H9 (cell line): ENCODE data around the gene CCDC82. TPM values are rescaled to one million over a fixed set of nuclear protein-coding genes. Genes with fewer than 3 reads are reported as not detected.

Source experiments
- DNase-seq: peaks from one replicate; pipeline ENCODE4 v3.0.0-alpha.2; 2017
- H2AFZ ChIP-seq: one replicate; pipeline ENCODE4 v1.6.1; 2013; ENCODE audit warnings: mild to moderate bottlenecking, low read length, control low read depth, moderate library complexity
- H2AK5ac ChIP-seq: 2 replicates; pipeline ENCODE4 v1.6.1; 2013; ENCODE audit warnings: low read length, control low read depth, mixed read lengths; ENCODE audit not compliant: insufficient read length
- H2BK120ac ChIP-seq: one replicate; pipeline ENCODE4 v1.6.1; 2013; ENCODE audit warnings: low read depth, mild to moderate bottlenecking, low read length, control low read depth, inconsistent platforms; ENCODE audit not compliant: poor library complexity, severe bottlenecking
- H2BK12ac ChIP-seq: 2 replicates; pipeline ENCODE4 v1.6.1; 2013; ENCODE audit warnings: low read length, control low read depth, mixed read lengths, low read depth; ENCODE audit not compliant: insufficient read length
- H2BK15ac ChIP-seq: 2 replicates; pipeline ENCODE4 v1.6.1; 2013; ENCODE audit warnings: low read depth, low read length, control low read depth
- H2BK20ac ChIP-seq: one replicate; pipeline ENCODE4 v1.6.1; 2013; ENCODE audit warnings: low read depth, mild to moderate bottlenecking, low read length, control low read depth, inconsistent platforms; ENCODE audit not compliant: poor library complexity, severe bottlenecking
- H2BK5ac ChIP-seq: 2 replicates; pipeline ENCODE4 v1.6.1; 2013; ENCODE audit warnings: low read length, control low read depth, mixed read lengths; ENCODE audit not compliant: insufficient read length
- H3K14ac ChIP-seq: 2 replicates; pipeline ENCODE4 v1.6.1; 2013; ENCODE audit warnings: low read length, control low read depth; ENCODE audit not compliant: insufficient read depth
- H3K18ac ChIP-seq: 2 replicates; pipeline ENCODE4 v1.6.1; 2013; ENCODE audit warnings: low read depth, mild to moderate bottlenecking, mixed read lengths, low read length, control low read depth; ENCODE audit not compliant: insufficient read length
- H3K23ac ChIP-seq: 2 replicates; pipeline ENCODE4 v1.6.1; 2013; ENCODE audit warnings: low read length, control low read depth, mixed read lengths, low read depth; ENCODE audit not compliant: insufficient read length
- H3K23me2 ChIP-seq: 2 replicates; pipeline ENCODE4 v1.6.1; 2013; ENCODE audit warnings: low read depth, mild to moderate bottlenecking, mixed read lengths, low read length, control low read depth; ENCODE audit not compliant: insufficient read length, poor library complexity, severe bottlenecking
- H3K27ac ChIP-seq: 2 replicates; pipeline ENCODE4 v1.5.1; 2013; ENCODE audit warnings: low read length, control low read depth, mixed read lengths, low read depth; ENCODE audit not compliant: insufficient read length
- H3K27me3 ChIP-seq: 2 replicates; pipeline ENCODE4 v1.6.1; 2013; ENCODE audit warnings: low read length, control low read depth, inconsistent platforms; ENCODE audit not compliant: insufficient read depth
- H3K4ac ChIP-seq: 2 replicates; pipeline ENCODE4 v1.6.1; 2013; ENCODE audit warnings: low read depth, mild to moderate bottlenecking, control low read depth, inconsistent platforms, low read length, moderate library complexity
- H3K4me1 ChIP-seq: 2 replicates; pipeline ENCODE4 v1.6.1; 2013; ENCODE audit warnings: low read length, control low read depth, inconsistent platforms; ENCODE audit not compliant: insufficient read depth
- H3K4me2 ChIP-seq: 2 replicates; pipeline ENCODE4 v1.6.1; 2013; ENCODE audit warnings: low read length, control low read depth, mixed read lengths; ENCODE audit not compliant: insufficient read length, insufficient read depth
- H3K56ac ChIP-seq: 2 replicates; pipeline ENCODE4 v1.6.1; 2013; ENCODE audit warnings: low read depth, mild to moderate bottlenecking, mixed read lengths, low read length, control low read depth; ENCODE audit not compliant: insufficient read length
- H3K79me1 ChIP-seq: 2 replicates; pipeline ENCODE4 v1.6.1; 2013; ENCODE audit warnings: low read depth, mild to moderate bottlenecking, moderate library complexity, low read length, control low read depth, inconsistent platforms; ENCODE audit not compliant: insufficient read depth, poor library complexity, severe bottlenecking
- H3K79me2 ChIP-seq: 2 replicates; pipeline ENCODE4 v1.6.1; 2013; ENCODE audit warnings: low read length, control low read depth, inconsistent platforms; ENCODE audit not compliant: insufficient read depth
- H3K9ac ChIP-seq: 2 replicates; pipeline ENCODE4 v1.6.1; 2013; ENCODE audit warnings: low read length, control low read depth, mixed read lengths; ENCODE audit not compliant: insufficient read length; ENCODE audit errors: extremely low read depth
- H3K9me3 ChIP-seq: one replicate; pipeline ENCODE4 v1.6.1; 2013; ENCODE audit warnings: low read depth, low read length, inconsistent platforms; ENCODE audit not compliant: control insufficient read depth
- H3T11ph ChIP-seq: one replicate; pipeline ENCODE4 v1.6.1; 2013; ENCODE audit warnings: mild to moderate bottlenecking, low read length, control low read depth, inconsistent platforms
- H4K20me1 ChIP-seq: one replicate; pipeline ENCODE4 v1.6.1; 2013; ENCODE audit not compliant: control insufficient read depth, insufficient read length, insufficient read depth
- H4K5ac ChIP-seq: 2 replicates; pipeline ENCODE4 v1.6.1; 2013; ENCODE audit warnings: low read depth, mild to moderate bottlenecking, mixed read lengths, low read length, control low read depth; ENCODE audit not compliant: insufficient read length
- H4K8ac ChIP-seq: replicated peaks from 2 replicates; pipeline ENCODE4 v1.6.1; 2013; ENCODE audit warnings: low read length, control low read depth, mixed read lengths, low read depth; ENCODE audit not compliant: insufficient read length
- H4K91ac ChIP-seq: 2 replicates; pipeline ENCODE4 v1.6.1; 2013; ENCODE audit warnings: low read depth, mild to moderate bottlenecking, moderate library complexity, mixed read lengths, low read length, control low read depth; ENCODE audit not compliant: insufficient read length
- H3K27ac Mint-ChIP-seq, 3 experiments: 2 replicates in 2 of 3; 3 replicates in 1 of 3; pipeline ENCODE4 v1.8.0; 2020 to 2021; ENCODE audit warnings: mixed read lengths in 3 of 3, mild to moderate bottlenecking in 1 of 3, moderate library complexity in 1 of 3
- H3K27me3 Mint-ChIP-seq: 2 replicates; pipeline ENCODE4 v1.8.0; 2021; ENCODE audit warnings: low read depth, mild to moderate bottlenecking, moderate library complexity, mixed read lengths
- H3K36me3 Mint-ChIP-seq, 3 experiments: 2 replicates in 2 of 3; 3 replicates in 1 of 3; pipeline ENCODE4 v1.8.0; 2020 to 2021; ENCODE audit warnings: low read depth in 3 of 3, mixed read lengths in 3 of 3; ENCODE audit not compliant: insufficient read depth in 1 of 3
- H3K4me1 Mint-ChIP-seq, 2 experiments: 2 replicates each; pipeline ENCODE4 v1.8.0; 2020; ENCODE audit warnings: mixed read lengths in 2 of 2
- H3K4me3 Mint-ChIP-seq, 2 experiments: 2 replicates in 1 of 2; 3 replicates in 1 of 2; pipeline ENCODE4 v1.8.0; 2020 to 2021; ENCODE audit warnings: mild to moderate bottlenecking in 2 of 2, mixed read lengths in 2 of 2, moderate library complexity in 1 of 2
- H3K9me3 Mint-ChIP-seq, 2 experiments: 2 replicates in 1 of 2; 3 replicates in 1 of 2; pipeline ENCODE4 v1.8.0; 2020; ENCODE audit warnings: mild to moderate bottlenecking in 2 of 2, mixed read lengths in 2 of 2, moderate library complexity in 1 of 2
- CTCF ChIP-seq: fragments of 200-600 bp; sonication (generic); conservative IDR thresholded peaks from 3 replicates; pipeline ENCODE4 v1.8.0; 2021; ENCODE audit warnings: antibody characterized with exemption, mild to moderate bottlenecking
- WGBS: extraction: QIAGEN DNeasy Blood & Tissue Kit; methylation state at CpG from one replicate; pipeline ENCODE4 v1.1.7; 2013; ENCODE audit warnings: missing lambda C conversion rate, low lambda C conversion rate, mixed read lengths; ENCODE audit not compliant: insufficient read length; ENCODE audit errors: extremely low coverage; 5-methylcytosine and 5-hydroxymethylcytosine counted together
- total RNA-seq: library from RNA; stranded (reverse); gene quantifications from 2 replicates; pipeline ENCODE4 v1.2.1, GENCODE V29; 2021

Gene CCDC82
- total RNA-seq, 1 experiment from 2014 or later: 17.4 TPM

GRCh38 chr11:96424693-96425092, 35.0 kb upstream of the CCDC82 start:
- no peaks in the 10 kb centered on the region for H3K9me3 Mint-ChIP-seq
- no peaks in the 10 kb centered on the region for H3K9me3 ChIP-seq
- H3K36me3 Mint-ChIP-seq: no peaks in the 10 kb centered on the region
- no peak overlapping the region for H2BK12ac ChIP-seq
- no peak overlapping the region for H2BK20ac ChIP-seq
- H3K23me2 ChIP-seq: no peaks in the 10 kb centered on the region
- no peak overlapping the region for H4K8ac ChIP-seq
- no peaks in the 10 kb centered on the region for H4K20me1 ChIP-seq
- no peak overlapping the region for H2BK5ac ChIP-seq
- no peak overlapping the region for H3K4ac ChIP-seq
- no peak overlapping the region for H2BK15ac ChIP-seq
- no peak overlapping the region for H3K23ac ChIP-seq
- H4K91ac ChIP-seq: no peak overlapping the region
- H3K14ac ChIP-seq: no peak overlapping the region
- no peaks in the 10 kb centered on the region for H3K27me3 ChIP-seq
- H3K56ac ChIP-seq: no peak overlapping the region
- H3K27ac ChIP-seq: no peak overlapping the region
- H2AK5ac ChIP-seq: no peak overlapping the region
- no peaks in the 10 kb centered on the region for H3K4me1 ChIP-seq
- peaks cover 8 to 9% of the 10 kb centered on the region in 2 experiments for H3K4me1 Mint-ChIP-seq
- DNase-seq: no peak
- no peak overlapping the region for H3T11ph ChIP-seq
- no peak overlapping the region for H2AFZ ChIP-seq
- no peaks in the 10 kb centered on the region for H3K79me2 ChIP-seq
- no peak overlapping the region for H3K4me2 ChIP-seq
- H3K27ac Mint-ChIP-seq: peak overlapping the region in 1 of 3 experiments; percentile 59; a peak in 1 of 7 replicates
- WGBS: no CpG with 5 or more reads among the region's 2 CpGs
- no peak overlapping the region for H2BK120ac ChIP-seq
- no peak overlapping the region for H3K4me3 Mint-ChIP-seq
- no peak overlapping the region for H3K9ac ChIP-seq
- H4K5ac ChIP-seq: no peak overlapping the region
- no peak for TF ChIP-seq CTCF
- H3K79me1 ChIP-seq: no peaks in the 10 kb centered on the region
- no peaks in the 10 kb centered on the region for H3K27me3 Mint-ChIP-seq
- no peak overlapping the region for H3K18ac ChIP-seq
